SK-N-SH (cell line): ENCODE measurements around the gene COL8A1. TPM values are rescaled to one million over a fixed set of nuclear protein-coding genes. Genes with fewer than 3 reads are reported as not detected.

Experiments
- CTCF ChIA-PET: fragments of 300-600, 350-600 bp; formaldehyde crosslinking; extraction: SDS; loops from one replicate; lab custom pipeline; 2021; lab: Yijun Ruan, JAX
- POLR2A ChIA-PET: fragments of 350-600 bp; sonication (Branson Sonifier 250); formaldehyde crosslinking; extraction: SDS; loops from one replicate; lab custom pipeline; 2020; ENCODE audit warnings: antibody characterized with exemption, inconsistent platforms; lab: Yijun Ruan, JAX
- DNase-seq: peaks from one replicate; pipeline ENCODE4 v3.0.0; 2012
- H2AFZ ChIP-seq: fragments of 200-600 bp; sonication (generic); 2 replicates; pipeline ENCODE4 v1.8.1; 2016; ENCODE audit warnings: antibody characterized with exemption, mild to moderate bottlenecking, low read depth
- H3F3A ChIP-seq: fragments of 200-600 bp; sonication (generic); replicated peaks from 2 replicates; pipeline ENCODE3; 2016; ENCODE audit warnings: antibody characterized with exemption, mild to moderate bottlenecking; ENCODE audit not compliant: insufficient read depth
- H3K27ac ChIP-seq, 2 experiments: fragments of 200-500 bp in 1 of 2; fragments of 200-600 bp in 1 of 2; sonication (Bioruptor generic) in 1 of 2; sonication (generic), shearing (Covaris generic) in 1 of 2; 2 replicates each; pipeline versions ENCODE4 v1.5.1 to v1.6.1; 2014 to 2016; ENCODE audit warnings: low read depth in 2 of 2, inconsistent platforms in 1 of 2, low read length in 1 of 2, mild to moderate bottlenecking in 1 of 2, mixed read lengths in 1 of 2
- H3K27me3 ChIP-seq: fragments of 200-600 bp; sonication (generic), shearing (Covaris generic); 2 replicates; pipeline ENCODE4 v1.6.1; 2016; ENCODE audit warnings: mixed run types; ENCODE audit not compliant: insufficient read depth
- H3K36me3 ChIP-seq, 2 experiments: fragments of 200-500 bp in 1 of 2; fragments of 200-600 bp in 1 of 2; sonication (Bioruptor generic) in 1 of 2; sonication (generic) in 1 of 2; replicated peaks in 1 of 2; 2 replicates each; pipeline versions ENCODE3 to v1.5.1; 2014 to 2016; ENCODE audit warnings: low read length in 1 of 2, mild to moderate bottlenecking in 1 of 2; ENCODE audit not compliant: insufficient read depth in 2 of 2, control insufficient read depth in 1 of 2
- H3K4me1 ChIP-seq, 2 experiments: fragments of 200-500 bp in 1 of 2; fragments of 200-600 bp in 1 of 2; sonication (Bioruptor generic) in 1 of 2; sonication (generic), shearing (Covaris generic) in 1 of 2; 2 replicates each; pipeline versions ENCODE4 v1.5.1 to v1.6.1; 2014 to 2016; ENCODE audit warnings: low read depth in 1 of 2, low read length in 1 of 2, mixed run types in 1 of 2; ENCODE audit not compliant: insufficient read depth in 2 of 2, control insufficient read depth in 1 of 2
- H3K4me2 ChIP-seq: fragments of 200-600 bp; sonication (generic), shearing (Covaris generic); 2 replicates; pipeline ENCODE4 v1.6.1; 2017; ENCODE audit warnings: mixed run types
- H3K4me3 ChIP-seq, 2 experiments: fragments of 200-500 bp in 1 of 2; fragments of 200-600 bp in 1 of 2; sonication (Bioruptor generic) in 1 of 2; sonication (generic), shearing (Covaris generic) in 1 of 2; 2 replicates each; pipeline versions ENCODE4 v1.5.1 to v1.8.1; 2014 to 2016; ENCODE audit warnings: low read depth in 2 of 2, inconsistent platforms in 1 of 2, low read length in 1 of 2, mild to moderate bottlenecking in 1 of 2, mixed read lengths in 1 of 2, moderate library complexity in 1 of 2
- H3K79me2 ChIP-seq: fragments of 200-600 bp; sonication (generic); 2 replicates; pipeline ENCODE4 v1.8.1; 2017; ENCODE audit warnings: mild to moderate bottlenecking; ENCODE audit not compliant: insufficient read depth
- H3K9ac ChIP-seq: fragments of 200-600 bp; sonication (generic); 2 replicates; pipeline ENCODE4 v1.6.1; 2017; ENCODE audit warnings: mixed run types
- H3K9me2 ChIP-seq: fragments of 200-600 bp; sonication (generic); 2 replicates; pipeline ENCODE4 v1.6.1; 2017; ENCODE audit warnings: mixed run types
- H3K9me3 ChIP-seq: fragments of 200-600 bp; sonication (generic); 2 replicates; pipeline ENCODE4 v1.6.1; 2017; ENCODE audit warnings: mixed run types, mild to moderate bottlenecking, moderate library complexity
- H4K20me1 ChIP-seq: fragments of 200-600 bp; sonication (generic); 2 replicates; pipeline ENCODE4 v1.6.1; 2017; ENCODE audit warnings: mild to moderate bottlenecking, mixed run types; ENCODE audit not compliant: insufficient read depth
- CTCF ChIP-seq: fragments of 200-600 bp; sonication (generic); IDR thresholded peaks from 2 replicates; pipeline ENCODE4 v1.6.1; 2017; ENCODE audit warnings: antibody characterized with exemption, mild to moderate bottlenecking, moderate library complexity
- FOSL2 ChIP-seq: IDR thresholded peaks from 2 replicates; pipeline ENCODE4 v1.4.0; 2012; ENCODE audit warnings: low read depth, mild to moderate bottlenecking, moderate library complexity, borderline replicate concordance
- FOXM1 ChIP-seq: IDR thresholded peaks from 2 replicates; pipeline ENCODE4 v1.4.0; 2012; ENCODE audit warnings: low read depth, mild to moderate bottlenecking
- GABPA ChIP-seq: IDR thresholded peaks from 2 replicates; pipeline ENCODE4 v1.4.0; 2012; ENCODE audit warnings: low read depth, mild to moderate bottlenecking
- JUND ChIP-seq: IDR thresholded peaks from 2 replicates; pipeline ENCODE4 v1.4.0; 2012
- MEF2A ChIP-seq: IDR thresholded peaks from 2 replicates; pipeline ENCODE4 v1.4.0; 2012; ENCODE audit warnings: low read depth, borderline replicate concordance
- NFIC ChIP-seq: IDR thresholded peaks from 2 replicates; pipeline ENCODE4 v1.4.0; 2012; ENCODE audit warnings: borderline replicate concordance
- RCOR1 ChIP-seq: fragments of 150-350 bp; IDR thresholded peaks from 2 replicates; pipeline ENCODE4 v1.6.1; 2017; ENCODE audit warnings: antibody characterized with exemption, low read length
- SIN3A ChIP-seq: IDR thresholded peaks from 2 replicates; pipeline ENCODE4 v1.6.1; 2012; ENCODE audit warnings: low read depth, mild to moderate bottlenecking, low read length, moderate library complexity, borderline replicate concordance
- TEAD4 ChIP-seq: IDR thresholded peaks from 2 replicates; pipeline ENCODE4 v1.4.0; 2012; ENCODE audit warnings: mild to moderate bottlenecking, borderline replicate concordance; ENCODE audit not compliant: insufficient read depth
- ZBTB33 ChIP-seq: IDR thresholded peaks from 2 replicates; pipeline ENCODE4 v1.4.0; 2012; ENCODE audit warnings: low read depth, borderline replicate concordance
- WGBS: methylation state at CpG from one replicate; pipeline ENCODE4 v1.1.6; 2017; ENCODE audit warnings: low lambda C conversion rate; 5-methylcytosine and 5-hydroxymethylcytosine counted together
- polyA plus RNA-seq, 3 experiments: library from polyadenylated mRNA; depleted of rRNA; stranded (reverse); fragments of >200 nt; gene quantifications; 2 replicates each; pipeline ENCODE4 v1.2.3, GENCODE V29; 2012

The COL8A1 gene
- polyA plus RNA-seq, 1 of the 3 experiments (the other 2 are of a cell fraction): 4.0 TPM

GRCh38 chr3:99678023-99678422, 39.6 kb downstream of the COL8A1 start:
- TF ChIP-seq TEAD4: no peak
- no peak for TF ChIP-seq MEF2A
- TF ChIP-seq RCOR1: no peak
- no peak for TF ChIP-seq FOSL2
- TF ChIP-seq FOXM1: no peak
- no peak for TF ChIP-seq JUND
- TF ChIP-seq SIN3A: no peak
- TF ChIP-seq CTCF: no peak
- no peak for TF ChIP-seq NFIC
- no peak overlapping the region for H3K9ac ChIP-seq
- no peak for DNase-seq
- 6% methylated on average over 1 of the region's 1 CpG for WGBS
- ChIA-PET POLR2A (no interaction called here), CTCF (interaction anchor here (1.6 kb wide), 1 partner anchor 8 kb away, joined by 8 read pairs; no protein-coding TSS in a partner anchor)
- H3F3A ChIP-seq: no peaks in the 10 kb centered on the region
- H4K20me1 ChIP-seq: no peaks in the 10 kb centered on the region
- H3K9me2 ChIP-seq: no peaks in the 10 kb centered on the region
- no peak overlapping the region for H3K4me2 ChIP-seq
- H3K4me3 ChIP-seq: no peak overlapping the region
- H3K79me2 ChIP-seq: no peaks in the 10 kb centered on the region
- H3K27ac ChIP-seq: peak overlapping the region in 1 of 2 experiments; percentile 45; a peak in 1 of 4 replicates
- H3K27me3 ChIP-seq: peaks cover 7% of the 10 kb centered on the region; the same call in 1 of the 2 replicates
- H2AFZ ChIP-seq: no peak overlapping the region
- no peaks in the 10 kb centered on the region for H3K9me3 ChIP-seq
- no peaks in the 10 kb centered on the region; a peak in 1 of 4 replicates for H3K4me1 ChIP-seq
- no peaks in the 10 kb centered on the region for H3K36me3 ChIP-seq

GRCh38 chr3:99678896-99679295, 40.5 kb downstream of the COL8A1 start:
- Histone ChIP-seq H2AFZ (no peak overlapping the region), H3K4me3 (no peak overlapping the region), H4K20me1 (no peaks in the 10 kb centered on the region), H3K9ac (no peak overlapping the region), H3K9me3 (no peaks in the 10 kb centered on the region), H3K4me2 (no peak overlapping the region), H3K36me3 (no peaks in the 10 kb centered on the region), H3K27me3 (peaks cover 10% of the 10 kb centered on the region; the same call in 1 of the 2 replicates), H3F3A (no peaks in the 10 kb centered on the region), H3K9me2 (no peaks in the 10 kb centered on the region), H3K27ac (no peak overlapping the region), H3K4me1 (no peaks in the 10 kb centered on the region), H3K79me2 (no peaks in the 10 kb centered on the region)
- WGBS: 22% methylated on average over 2 of the region's 2 CpGs
- POLR2A ChIA-PET: no interaction called here
- TF ChIP-seq ZBTB33: no peak
- no peak for TF ChIP-seq GABPA
- TF ChIP-seq CTCF: no peak
- TF ChIP-seq SIN3A: no peak
- no peak for DNase-seq
- CTCF ChIA-PET: interaction anchor here (1.0 kb wide), 1 partner anchor 9 kb away, joined by 3 read pairs; no protein-coding TSS in a partner anchor
